Activated naive CD8-positive, alpha-beta T cell treated with anti-CD3 and anti-CD28 coated beads for 36 hours (primary cell): ENCODE results near the gene CCL18. TPM values are rescaled to one million over a fixed set of nuclear protein-coding genes. Genes with fewer than 3 reads are reported as not detected.

Experiments used
- total RNA-seq, 2 experiments: library from RNA; stranded (reverse); gene quantifications; one replicate each; pipeline ENCODE4 v1.2.3, GENCODE V29; 2021

The CCL18 gene
- total RNA-seq, 2 experiments from 2014 or later, result not detected

Other genes starting within 250 kb of the CCL18 start
- gene HEATR9, start 195.4 kb upstream of the CCL18 start, total RNA-seq, result under 1 TPM in 1 of 2 experiments, not detected in 1; 0.18 TPM
- 10 to 100 TPM; 16.4 to 18.1 TPM for gene CCL5, start 183.9 kb upstream of the CCL18 start, total RNA-seq
- gene RDM1, start 133.5 kb upstream of the CCL18 start, total RNA-seq, result 1 to 10 TPM; 4.3 to 5.6 TPM
- not detected for gene LYZL6, start 120.6 kb upstream of the CCL18 start, total RNA-seq
- not detected for gene CCL16, start 82.8 kb upstream of the CCL18 start, total RNA-seq
- gene CCL14, start 77.5 kb upstream of the CCL18 start, total RNA-seq, result not detected
- not detected for gene CCL15, start 62.7 kb upstream of the CCL18 start, total RNA-seq
- gene CCL23, start 46.3 kb upstream of the CCL18 start, total RNA-seq, result not detected
- gene CCL3, start 25.9 kb downstream of the CCL18 start, total RNA-seq, result 10 to 100 TPM; 51.5 to 52.7 TPM
- gene CCL4, start 39.6 kb downstream of the CCL18 start, total RNA-seq, result 10 to 100 TPM; 43.7 to 49.4 TPM
- gene TBC1D3B, start 112.4 kb downstream of the CCL18 start, total RNA-seq, result 1 to 10 TPM; 2.0 to 2.6 TPM
- 1 to 10 TPM; 2.9 to 3.2 TPM for gene CCL3L1, start 132.5 kb downstream of the CCL18 start, total RNA-seq
- 1 to 10 TPM; 4.4 to 5.5 TPM for gene CCL4L2, start 146.8 kb downstream of the CCL18 start, total RNA-seq
- gene TBC1D3I, start 200.3 kb downstream of the CCL18 start, total RNA-seq, result not detected